ENCODE measurements around the gene HHAT.

The HHAT gene

GRCh38 chr1:210360852-210361477 is 32.3 kb downstream of the HHAT start:
- DNase-seq (ENCODE audit: extremely low read depth, low read depth) = no peak
- TF ChIP-seq CTCF (IDR thresholded peaks at IDR 0.05; ENCODE audit: low read depth, low read length, missing control alignments) = peak; percentile 78

DNA sequence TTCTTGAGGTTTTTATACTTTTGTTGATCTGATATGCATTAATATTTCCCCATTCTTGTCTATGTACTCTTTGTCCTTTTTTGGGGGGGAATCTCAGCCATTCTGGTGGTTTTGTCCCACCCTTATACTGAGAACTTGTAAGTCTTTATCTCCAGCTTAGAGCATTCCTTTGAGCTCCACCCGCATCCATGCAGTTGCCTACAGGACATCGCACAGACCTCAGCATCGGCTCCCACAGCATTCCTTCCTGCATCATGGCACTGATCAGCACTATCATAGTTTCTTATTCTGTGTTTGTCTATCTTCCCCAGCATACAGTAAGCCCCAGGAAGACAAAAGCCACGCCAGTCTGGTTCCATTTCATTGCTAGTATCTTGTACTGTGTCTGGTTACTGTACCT is 33.0 kb downstream of the HHAT start:
- H3K4me3 ChIP-seq (replicated peaks; ENCODE audit: low read depth, low read length) = no peak overlapping the region
- no peak for TF ChIP-seq CTCF (IDR thresholded peaks at IDR 0.05; ENCODE audit: low read depth, low read length, missing control alignments)
- no peak for DNase-seq (ENCODE audit: extremely low read depth, low read depth)

More at GRCh38 chr1:210360852-210361477, 32.3 kb downstream of the HHAT start:
- H3K4me3 ChIP-seq (replicated peaks; ENCODE audit: low read depth, low read length) = no peak overlapping the region

- H3K4me3 ChIP-seq (replicated peaks; ENCODE audit: low read depth, low read length) = no peak overlapping the region
- TF ChIP-seq CTCF (IDR thresholded peaks at IDR 0.05; ENCODE audit: low read depth, low read length, missing control alignments) = no peak
- no peak for DNase-seq (ENCODE audit: extremely low read depth, low read depth)
These were observed 33.8 kb downstream of the HHAT start for GRCh38 chr1:210362526-210362925.

- no peak for DNase-seq (ENCODE audit: extremely low read depth, low read depth)
These were observed 34.4 kb downstream of the HHAT start for GRCh38 chr1:210363119-210363518.

GRCh38 chr1:210364479-210364878 is 35.8 kb downstream of the HHAT start:
- no peak overlapping the region for H3K4me3 ChIP-seq (replicated peaks; ENCODE audit: low read depth, low read length)
- no peak for DNase-seq (ENCODE audit: extremely low read depth, low read depth)
- TF ChIP-seq CTCF (IDR thresholded peaks at IDR 0.05; ENCODE audit: low read depth, low read length, missing control alignments) = no peak

More at GRCh38 chr1:210363119-210363518, 34.4 kb downstream of the HHAT start:
- no peak for TF ChIP-seq CTCF (IDR thresholded peaks at IDR 0.05; ENCODE audit: low read depth, low read length, missing control alignments)
- H3K4me3 ChIP-seq (replicated peaks; ENCODE audit: low read depth, low read length) = no peak overlapping the region

- no peak for DNase-seq (ENCODE audit: extremely low read depth, low read depth)
- H3K4me3 ChIP-seq (replicated peaks; ENCODE audit: low read depth, low read length) = no peak overlapping the region
- TF ChIP-seq CTCF (IDR thresholded peaks at IDR 0.05; ENCODE audit: low read depth, low read length, missing control alignments) = no peak
These were observed 38.1 kb downstream of the HHAT start for GRCh38 chr1:210366767-210367166.

GRCh38 chr1:210367566-210367965 is 38.9 kb downstream of the HHAT start:
- no peak for TF ChIP-seq CTCF (IDR thresholded peaks at IDR 0.05; ENCODE audit: low read depth, low read length, missing control alignments)
- no peak overlapping the region for H3K4me3 ChIP-seq (replicated peaks; ENCODE audit: low read depth, low read length)

More at GRCh38 chr1:210367566-210367965, 38.9 kb downstream of the HHAT start:
- DNase-seq (ENCODE audit: extremely low read depth, low read depth) = no peak

Measured in HFF-Myc (cell line).